ENCODE data around the gene BOC. TPM values are rescaled to one million over a fixed set of nuclear protein-coding genes. Genes with fewer than 3 reads are reported as not detected.

The BOC gene
- 22.8 and 29.2 TPM in 2 replicates for total RNA-seq

- H3K4me1 ChIP-seq (ENCODE audit: insufficient read depth, low read length): peaks cover 23% of the 10 kb centered on the region
- H3K9me3 ChIP-seq (ENCODE audit: low read depth, low read length): no peaks in the 10 kb centered on the region
- DNase-seq (ENCODE audit: insufficient read length, low spot score, missing footprints): peak; percentile 94
- peak within 1 kb of the TSS; percentile 98 for H2AFZ ChIP-seq (ENCODE audit: low read length)
- peaks cover 14% of the 10 kb centered on the region for H3K79me2 ChIP-seq (ENCODE audit: insufficient read depth, low read length)
- no peaks in the 10 kb centered on the region for H3K36me3 ChIP-seq (ENCODE audit: insufficient read depth, low read length)
- H3K27me3 ChIP-seq (ENCODE audit: insufficient read depth, low read length): no peaks in the 10 kb centered on the region
- H3K4me2 ChIP-seq (ENCODE audit: insufficient read depth, low read length): peak within 1 kb of the TSS; percentile 95
- H3K27ac ChIP-seq (ENCODE audit: low read depth, low read length): peak within 1 kb of the TSS; percentile 74
- no peak for TF ChIP-seq CTCF (IDR thresholded peaks at IDR 0.05; ENCODE audit: extremely low read depth, low read depth, low read length)
- H4K20me1 ChIP-seq (ENCODE audit: insufficient read depth, low read length): no peaks in the 10 kb centered on the region
- peak within 1 kb of the TSS; percentile 89 for H3K4me3 ChIP-seq (ENCODE audit: insufficient read depth, low read length)
Measured at GRCh38 chr3:113211330-113212149, at the start of gene BOC. TSS of gene BOC (plus strand) at chr3:113211557. CDS start at chr3:113249803, 38,246 bp downstream.

- no peaks in the 10 kb centered on the region for H3K9me3 ChIP-seq (ENCODE audit: low read depth, low read length)
- no peaks in the 10 kb centered on the region for H4K20me1 ChIP-seq (ENCODE audit: insufficient read depth, low read length)
- no peak for DNase-seq (ENCODE audit: insufficient read length, low spot score, missing footprints)
- H3K4me2 ChIP-seq (ENCODE audit: insufficient read depth, low read length): no peak overlapping the region
- no peaks in the 10 kb centered on the region for H3K79me2 ChIP-seq (ENCODE audit: insufficient read depth, low read length)
- H3K27ac ChIP-seq (ENCODE audit: low read depth, low read length): no peak overlapping the region
- no peak for TF ChIP-seq CTCF (IDR thresholded peaks at IDR 0.05; ENCODE audit: extremely low read depth, low read depth, low read length)
- H3K36me3 ChIP-seq (ENCODE audit: insufficient read depth, low read length): no peaks in the 10 kb centered on the region
- H2AFZ ChIP-seq (ENCODE audit: low read length): no peak overlapping the region
- peaks cover 2% of the 10 kb centered on the region for H3K4me1 ChIP-seq (ENCODE audit: insufficient read depth, low read length)
- no peaks in the 10 kb centered on the region for H3K27me3 ChIP-seq (ENCODE audit: insufficient read depth, low read length)
- H3K4me3 ChIP-seq (ENCODE audit: insufficient read depth, low read length): no peak overlapping the region
Measured at GRCh38 chr3:113161661-113162060, 49.7 kb upstream of the BOC start.

- DNase-seq (ENCODE audit: insufficient read length, low spot score, missing footprints): no peak
- Histone ChIP-seq H3K4me2 (ENCODE audit: insufficient read depth, low read length) (no peak overlapping the region), H2AFZ (ENCODE audit: low read length) (no peak overlapping the region), H3K79me2 (ENCODE audit: insufficient read depth, low read length) (no peaks in the 10 kb centered on the region), H3K36me3 (ENCODE audit: insufficient read depth, low read length) (no peaks in the 10 kb centered on the region), H3K4me3 (ENCODE audit: insufficient read depth, low read length) (no peak overlapping the region), H4K20me1 (ENCODE audit: insufficient read depth, low read length) (no peaks in the 10 kb centered on the region), H3K27me3 (ENCODE audit: insufficient read depth, low read length) (no peaks in the 10 kb centered on the region), H3K9me3 (ENCODE audit: low read depth, low read length) (no peaks in the 10 kb centered on the region), H3K4me1 (ENCODE audit: insufficient read depth, low read length) (peaks cover 8% of the 10 kb centered on the region), H3K27ac (ENCODE audit: low read depth, low read length) (no peak overlapping the region)
- no peak for TF ChIP-seq CTCF (IDR thresholded peaks at IDR 0.05; ENCODE audit: extremely low read depth, low read depth, low read length)
Measured at GRCh38 chr3:113163152-113163551, 48.2 kb upstream of the BOC start.

- Histone ChIP-seq H3K79me2 (ENCODE audit: insufficient read depth, low read length) (no peaks in the 10 kb centered on the region), H3K36me3 (ENCODE audit: insufficient read depth, low read length) (no peaks in the 10 kb centered on the region), H3K27me3 (ENCODE audit: insufficient read depth, low read length) (no peaks in the 10 kb centered on the region), H3K4me1 (ENCODE audit: insufficient read depth, low read length) (peaks cover 8% of the 10 kb centered on the region), H3K4me2 (ENCODE audit: insufficient read depth, low read length) (no peak overlapping the region), H4K20me1 (ENCODE audit: insufficient read depth, low read length) (no peaks in the 10 kb centered on the region), H3K27ac (ENCODE audit: low read depth, low read length) (no peak overlapping the region), H3K9me3 (ENCODE audit: low read depth, low read length) (no peaks in the 10 kb centered on the region), H2AFZ (ENCODE audit: low read length) (no peak overlapping the region), H3K4me3 (ENCODE audit: insufficient read depth, low read length) (no peak overlapping the region)
- no peak for TF ChIP-seq CTCF (IDR thresholded peaks at IDR 0.05; ENCODE audit: extremely low read depth, low read depth, low read length)
- no peak for DNase-seq (ENCODE audit: insufficient read length, low spot score, missing footprints)
Measured at GRCh38 chr3:113165841-113166240, 45.5 kb upstream of the BOC start.

Measured in osteoblast (primary cell).